Measurements from ENCODE around the gene ACP6. TPM values are rescaled to one million over a fixed set of nuclear protein-coding genes. Genes with fewer than 3 reads are reported as not detected.

ACP6 gene
- total RNA-seq, 1 donor from 2014 or later = 10.5 TPM

- no peak overlapping the region for H3K27ac Mint-ChIP-seq
- ChIA-PET POLR2A (no interaction called here), CTCF (no interaction called here)
Observed at GRCh38 chr1:147613506-147613905, 56.8 kb downstream of the ACP6 start.

GRCh38 chr1:147612366-147612765, 58.0 kb downstream of the ACP6 start:
- ChIA-PET CTCF (no interaction called here), POLR2A (no interaction called here)
- DNase-seq (no peak), ATAC-seq (ENCODE audit: low read depth) (no peak)
- Mint-ChIP-seq H3K27me3 (no peaks in the 10 kb centered on the region), H3K36me3 (ENCODE audit: low read depth) (peaks cover 53% of the 10 kb centered on the region), H3K27ac (no peak overlapping the region), H3K4me1 (peaks cover 4% of the 10 kb centered on the region), H3K9me3 (no peaks in the 10 kb centered on the region), H3K4me3 (no peak overlapping the region)
- intact Hi-C loops (cut with micrococcal nuclease) = no loop called here
- TF ChIP-seq CTCF (IDR thresholded peaks at IDR 0.05) = no peak

More at GRCh38 chr1:147613506-147613905, 56.8 kb downstream of the ACP6 start:
- TF ChIP-seq CTCF (IDR thresholded peaks at IDR 0.05) = no peak
- no peak overlapping the region for H3K4me3 Mint-ChIP-seq
- no peaks in the 10 kb centered on the region for H3K9me3 Mint-ChIP-seq
- intact Hi-C loops (cut with micrococcal nuclease) = no loop called here
- no peaks in the 10 kb centered on the region for H3K27me3 Mint-ChIP-seq
- H3K4me1 Mint-ChIP-seq = peaks cover 4% of the 10 kb centered on the region
- DNase-seq = no peak
- no peak for ATAC-seq (ENCODE audit: low read depth)
- peaks cover 52% of the 10 kb centered on the region for H3K36me3 Mint-ChIP-seq (ENCODE audit: low read depth)

- POLR2A ChIA-PET = no interaction called here
- H3K9me3 Mint-ChIP-seq = no peaks in the 10 kb centered on the region
- H3K27ac Mint-ChIP-seq = no peak overlapping the region
Observed at GRCh38 chr1:147611586-147611985, 58.7 kb downstream of the ACP6 start.

GRCh38 chr1:147611021-147611426, 59.3 kb downstream of the ACP6 start:
- CTCF ChIA-PET = no interaction called here

More at GRCh38 chr1:147611586-147611985, 58.7 kb downstream of the ACP6 start:
- H3K4me1 Mint-ChIP-seq = peaks cover 4% of the 10 kb centered on the region
- H3K4me3 Mint-ChIP-seq = no peak overlapping the region
- CTCF ChIA-PET = no interaction called here
- no peak for DNase-seq
- H3K36me3 Mint-ChIP-seq (ENCODE audit: low read depth) = peaks cover 52% of the 10 kb centered on the region
- no peaks in the 10 kb centered on the region for H3K27me3 Mint-ChIP-seq
- TF ChIP-seq CTCF (IDR thresholded peaks at IDR 0.05) = no peak
- ATAC-seq (ENCODE audit: low read depth) = no peak
- intact Hi-C loops (cut with micrococcal nuclease) = no loop called here

GRCh38 chr1:147609358-147609757, 61.0 kb downstream of the ACP6 start:
- TF ChIP-seq CTCF (IDR thresholded peaks at IDR 0.05) = no peak
- ChIA-PET CTCF (no interaction called here), POLR2A (no interaction called here)
- no peaks in the 10 kb centered on the region for H3K27me3 Mint-ChIP-seq
- DNase-seq = no peak
- H3K4me3 Mint-ChIP-seq = no peak overlapping the region
- peaks cover 4% of the 10 kb centered on the region for H3K4me1 Mint-ChIP-seq
- H3K27ac Mint-ChIP-seq = no peak overlapping the region
- H3K9me3 Mint-ChIP-seq = no peaks in the 10 kb centered on the region
- intact Hi-C loops (cut with micrococcal nuclease) = no loop called here
- peaks cover 43% of the 10 kb centered on the region for H3K36me3 Mint-ChIP-seq (ENCODE audit: low read depth)
- no peak for ATAC-seq (ENCODE audit: low read depth)

More at GRCh38 chr1:147611021-147611426, 59.3 kb downstream of the ACP6 start:
- peaks cover 4% of the 10 kb centered on the region for H3K4me1 Mint-ChIP-seq
- H3K36me3 Mint-ChIP-seq (ENCODE audit: low read depth) = peaks cover 52% of the 10 kb centered on the region
- no peak overlapping the region for H3K4me3 Mint-ChIP-seq
- no peak overlapping the region for H3K27ac Mint-ChIP-seq
- POLR2A ChIA-PET = no interaction called here
- H3K9me3 Mint-ChIP-seq = no peaks in the 10 kb centered on the region
- TF ChIP-seq CTCF (IDR thresholded peaks at IDR 0.05) = no peak
- intact Hi-C loops (cut with micrococcal nuclease) = no loop called here
- no peak for DNase-seq
- no peaks in the 10 kb centered on the region for H3K27me3 Mint-ChIP-seq
- ATAC-seq (ENCODE audit: low read depth) = no peak

All from activated B cell treated with CpG ODN at 0.5 μM for 24 hours (primary cell).